WTC11 (cell line): ENCODE data around the gene MICAL3. TPM values are rescaled to one million over a fixed set of nuclear protein-coding genes. Genes with fewer than 3 reads are reported as not detected.

ENCODE experiments used
- ATAC-seq: fragments of 200-7000 bp; cut with Tn5 transposase; 2 replicates; pipeline ENCODE4 v1.10.0; 2021; ENCODE audit warnings: mild to moderate bottlenecking, moderate library complexity
- CTCF ChIA-PET: fragments of 300-600 bp; sonication (Branson Sonifier 250); formaldehyde crosslinking; loops from one replicate; lab custom pipeline; 2021; ENCODE audit warnings: antibody characterized with exemption; lab: Charles Lee
- POLR2A ChIA-PET: fragments of 350-600 bp; sonication (Branson Sonifier 250); formaldehyde crosslinking; loops from one replicate; lab custom pipeline; 2021; ENCODE audit warnings: antibody characterized with exemption; lab: Charles Lee
- DNase-seq: peaks from one replicate; pipeline ENCODE4 v3.0.0; 2021; ENCODE audit warnings: low spot score
- H3K27ac Mint-ChIP-seq: 2 replicates; pipeline ENCODE4 v1.8.0; 2021; ENCODE audit warnings: mixed read lengths
- H3K27me3 Mint-ChIP-seq: 2 replicates; pipeline ENCODE4 v1.8.0; 2021; ENCODE audit warnings: low read depth, mild to moderate bottlenecking, moderate library complexity, mixed read lengths
- H3K36me3 Mint-ChIP-seq: 2 replicates; pipeline ENCODE4 v1.8.0; 2021; ENCODE audit warnings: mixed read lengths
- H3K4me1 Mint-ChIP-seq: 2 replicates; pipeline ENCODE4 v1.8.0; 2022; ENCODE audit warnings: mixed read lengths
- H3K4me3 Mint-ChIP-seq: 2 replicates; pipeline ENCODE4 v1.8.0; 2021; ENCODE audit warnings: mild to moderate bottlenecking, moderate library complexity, mixed read lengths
- H3K9me3 Mint-ChIP-seq: 2 replicates; pipeline ENCODE4 v1.8.0; 2021; ENCODE audit warnings: mixed read lengths
- ELF4 ChIP-seq: sonication (generic); formaldehyde crosslinking; IDR thresholded peaks from 2 replicates; pipeline ENCODE4 v1.8.1; 2022; ENCODE audit warnings: low read depth, mild to moderate bottlenecking, moderate library complexity, missing genetic modification reagents
- FOXP1 ChIP-seq: sonication (generic); formaldehyde crosslinking; IDR thresholded peaks from 2 replicates; pipeline ENCODE4 v1.8.0; 2022; ENCODE audit warnings: missing genetic modification reagents, mild to moderate bottlenecking, moderate library complexity, borderline replicate concordance
- GTF2I ChIP-seq: fragments of 250-450 bp; sonication (Bioruptor Pico); conservative IDR thresholded peaks from 2 replicates; pipeline ENCODE4 v1.4.0; 2021; ENCODE audit warnings: mild to moderate bottlenecking
- MXD4 ChIP-seq: fragments of 250-450 bp; sonication (Bioruptor Pico); IDR thresholded peaks from 2 replicates; pipeline ENCODE4 v1.8.0; 2021; ENCODE audit warnings: mild to moderate bottlenecking, moderate library complexity, borderline replicate concordance
- NFATC4 ChIP-seq: fragments of 250-450 bp; sonication (Bioruptor Pico); IDR thresholded peaks from 2 replicates; pipeline ENCODE4 v1.9.0; 2021; ENCODE audit warnings: mild to moderate bottlenecking
- NFE2L1 ChIP-seq: sonication (generic); formaldehyde crosslinking; IDR thresholded peaks from 2 replicates; pipeline ENCODE4 v1.8.1; 2023; ENCODE audit warnings: missing genetic modification reagents
- NR3C1 ChIP-seq: sonication (generic); formaldehyde crosslinking; conservative IDR thresholded peaks from 2 replicates; pipeline ENCODE4 v1.8.1; 2023; ENCODE audit warnings: low read depth, mild to moderate bottlenecking, missing genetic modification reagents
- PRRX2 ChIP-seq: fragments of 250-450 bp; sonication (Bioruptor Pico); IDR thresholded peaks from 2 replicates; pipeline ENCODE4 v1.8.0; 2021; ENCODE audit warnings: mild to moderate bottlenecking
- RELA ChIP-seq: sonication (generic); formaldehyde crosslinking; IDR thresholded peaks from 2 replicates; pipeline ENCODE4 v1.8.1; 2022; ENCODE audit warnings: missing genetic modification reagents, mild to moderate bottlenecking, borderline replicate concordance
- SMAD3 ChIP-seq: sonication (generic); formaldehyde crosslinking; IDR thresholded peaks from 2 replicates; pipeline ENCODE4 v1.8.0; 2022; ENCODE audit warnings: missing genetic modification reagents, mild to moderate bottlenecking, borderline replicate concordance
- SMAD4 ChIP-seq: sonication (generic); formaldehyde crosslinking; IDR thresholded peaks from 2 replicates; pipeline ENCODE4 v1.8.0; 2022; ENCODE audit warnings: mild to moderate bottlenecking, missing genetic modification reagents
- STAT6 ChIP-seq: sonication (generic); formaldehyde crosslinking; conservative IDR thresholded peaks from 2 replicates; pipeline ENCODE4 v1.8.1; 2023; ENCODE audit warnings: mild to moderate bottlenecking, low read depth, missing genetic modification reagents, moderate library complexity
- TEAD4 ChIP-seq: sonication (generic); formaldehyde crosslinking; IDR thresholded peaks from 2 replicates; pipeline ENCODE4 v1.8.0; 2022; ENCODE audit warnings: mild to moderate bottlenecking, missing genetic modification reagents
- TP53 ChIP-seq: sonication (generic); formaldehyde crosslinking; IDR thresholded peaks from 2 replicates; pipeline ENCODE4 v1.8.1; 2023; ENCODE audit warnings: mild to moderate bottlenecking, missing genetic modification reagents
- ZBTB21 ChIP-seq: sonication (generic); formaldehyde crosslinking; IDR thresholded peaks from 2 replicates; pipeline ENCODE4 v1.8.1; 2023; ENCODE audit warnings: mild to moderate bottlenecking, missing genetic modification reagents, borderline replicate concordance
- ZNF138 ChIP-seq: sonication (generic); formaldehyde crosslinking; conservative IDR thresholded peaks from 2 replicates; pipeline ENCODE4 v1.8.1; 2022; ENCODE audit warnings: mild to moderate bottlenecking, moderate library complexity, missing genetic modification reagents
- ZNF232 ChIP-seq: sonication (generic); formaldehyde crosslinking; IDR thresholded peaks from 2 replicates; pipeline ENCODE4 v1.8.0; 2022; ENCODE audit warnings: mild to moderate bottlenecking, missing genetic modification reagents
- ZNF317 ChIP-seq: sonication (generic); formaldehyde crosslinking; IDR thresholded peaks from 2 replicates; pipeline ENCODE4 v1.8.1; 2023; ENCODE audit warnings: low read depth, mild to moderate bottlenecking, moderate library complexity, missing genetic modification reagents, borderline replicate concordance
- ZNF423 ChIP-seq: fragments of 250-450 bp; sonication (Bioruptor Pico); IDR thresholded peaks from 2 replicates; pipeline ENCODE4 v2.1.2; 2022; ENCODE audit warnings: mild to moderate bottlenecking, moderate library complexity
- ZNF671 ChIP-seq: fragments of 250-450 bp; sonication (Bioruptor Pico); IDR thresholded peaks from 2 replicates; pipeline ENCODE4 v1.8.0; 2021; ENCODE audit warnings: mild to moderate bottlenecking
- total RNA-seq: library from RNA; stranded (reverse); gene quantifications from 3 replicates; pipeline ENCODE4 v1.2.3, GENCODE V29; 2021
- TF ChIP-seq, protein P1 (sequence below): sonication (generic); formaldehyde crosslinking; IDR thresholded peaks from 2 replicates; pipeline ENCODE4 v1.8.0; 2023; ENCODE audit warnings: missing genetic modification reagents
- TF ChIP-seq, protein P2 (sequence below): sonication (generic); formaldehyde crosslinking; IDR thresholded peaks from 2 replicates; pipeline ENCODE4 v1.8.0; 2022; ENCODE audit warnings: missing genetic modification reagents
- TF ChIP-seq, protein P3 (sequence below): sonication (generic); formaldehyde crosslinking; IDR thresholded peaks from 2 replicates; pipeline ENCODE4 v1.8.1; 2022; ENCODE audit warnings: mild to moderate bottlenecking, missing genetic modification reagents, moderate library complexity, borderline replicate concordance
- TF ChIP-seq, protein P4 (sequence below): fragments of 250-450 bp; sonication (Bioruptor Pico); IDR thresholded peaks from 2 replicates; pipeline ENCODE4 v1.9.0; 2021; ENCODE audit warnings: moderate library complexity, mild to moderate bottlenecking, inconsistent platforms, borderline replicate concordance
- TF ChIP-seq, protein P5 (sequence below): sonication (generic); formaldehyde crosslinking; IDR thresholded peaks from 2 replicates; pipeline ENCODE4 v1.8.0; 2022; ENCODE audit warnings: mild to moderate bottlenecking, missing genetic modification reagents

Gene MICAL3
- total RNA-seq, 1 experiment from 2014 or later = 41.2 TPM

GRCh38 chr22:17898375-17898774 lies 126.0 kb downstream of the MICAL3 start:
- no peak overlapping the region for H3K27ac Mint-ChIP-seq
- no peak overlapping the region for H3K4me3 Mint-ChIP-seq
- CTCF ChIA-PET = no interaction called here

DNA sequence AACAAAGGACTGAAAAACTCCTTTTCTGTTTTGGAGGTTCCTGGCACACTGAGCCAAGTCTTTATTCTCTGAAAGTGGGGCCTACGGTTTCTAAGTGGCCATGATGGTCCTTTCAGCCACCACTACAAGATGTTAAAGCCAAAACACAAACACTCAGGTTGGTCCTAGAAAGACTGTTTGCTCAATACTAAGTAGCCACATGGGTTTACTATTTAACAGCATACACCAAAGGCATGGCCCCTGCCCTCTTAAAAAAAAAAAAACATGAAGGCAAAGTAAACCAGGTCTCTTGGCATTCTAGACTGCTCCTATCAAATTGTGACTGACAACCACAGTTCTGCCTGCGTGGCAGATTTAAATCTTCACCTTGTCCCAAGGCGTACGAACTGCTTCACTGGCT lies 126.5 kb downstream of the MICAL3 start:
- Mint-ChIP-seq H3K9me3 (no peaks in the 10 kb centered on the region), H3K27me3 (no peaks in the 10 kb centered on the region), H3K4me3 (no peak overlapping the region), H3K27ac (no peak overlapping the region), H3K36me3 (peaks cover 23% of the 10 kb centered on the region), H3K4me1 (no peaks in the 10 kb centered on the region)
- CTCF ChIA-PET = interaction anchor here (1.5 kb wide), 1 partner anchor 179 kb away, joined by 24 read pairs; the partner anchor contains the start of gene PEX26
- no peak for TF ChIP-seq GTF2I (CRISPR knock-in tag)
- ATAC-seq = no peak
- DNase-seq = no peak
- POLR2A ChIA-PET = interaction anchor here (0.5 kb wide), 1 partner anchor 187 kb away, joined by 3 read pairs; no protein-coding TSS in a partner anchor

More at GRCh38 chr22:17898375-17898774, 126.0 kb downstream of the MICAL3 start:
- no peak for ATAC-seq
- TF ChIP-seq SMAD3 (CRISPR knock-in tag) (no peak), ZBTB21 (CRISPR knock-in tag) (no peak), TEAD4 (CRISPR knock-in tag) (no peak), MXD4 (no peak), ZNF317 (CRISPR knock-in tag) (no peak), FOXP1 (no peak), SMAD4 (CRISPR knock-in tag) (no peak), NR3C1 (CRISPR knock-in tag) (no peak), ZNF138 (CRISPR knock-in tag) (no peak), ELF4 (CRISPR knock-in tag) (no peak)
- TF ChIP-seq, protein P1, sequence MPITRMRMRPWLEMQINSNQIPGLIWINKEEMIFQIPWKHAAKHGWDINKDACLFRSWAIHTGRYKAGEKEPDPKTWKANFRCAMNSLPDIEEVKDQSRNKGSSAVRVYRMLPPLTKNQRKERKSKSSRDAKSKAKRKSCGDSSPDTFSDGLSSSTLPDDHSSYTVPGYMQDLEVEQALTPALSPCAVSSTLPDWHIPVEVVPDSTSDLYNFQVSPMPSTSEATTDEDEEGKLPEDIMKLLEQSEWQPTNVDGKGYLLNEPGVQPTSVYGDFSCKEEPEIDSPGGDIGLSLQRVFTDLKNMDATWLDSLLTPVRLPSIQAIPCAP (CRISPR knock-in tag) = no peak
- TF ChIP-seq, protein P2, sequence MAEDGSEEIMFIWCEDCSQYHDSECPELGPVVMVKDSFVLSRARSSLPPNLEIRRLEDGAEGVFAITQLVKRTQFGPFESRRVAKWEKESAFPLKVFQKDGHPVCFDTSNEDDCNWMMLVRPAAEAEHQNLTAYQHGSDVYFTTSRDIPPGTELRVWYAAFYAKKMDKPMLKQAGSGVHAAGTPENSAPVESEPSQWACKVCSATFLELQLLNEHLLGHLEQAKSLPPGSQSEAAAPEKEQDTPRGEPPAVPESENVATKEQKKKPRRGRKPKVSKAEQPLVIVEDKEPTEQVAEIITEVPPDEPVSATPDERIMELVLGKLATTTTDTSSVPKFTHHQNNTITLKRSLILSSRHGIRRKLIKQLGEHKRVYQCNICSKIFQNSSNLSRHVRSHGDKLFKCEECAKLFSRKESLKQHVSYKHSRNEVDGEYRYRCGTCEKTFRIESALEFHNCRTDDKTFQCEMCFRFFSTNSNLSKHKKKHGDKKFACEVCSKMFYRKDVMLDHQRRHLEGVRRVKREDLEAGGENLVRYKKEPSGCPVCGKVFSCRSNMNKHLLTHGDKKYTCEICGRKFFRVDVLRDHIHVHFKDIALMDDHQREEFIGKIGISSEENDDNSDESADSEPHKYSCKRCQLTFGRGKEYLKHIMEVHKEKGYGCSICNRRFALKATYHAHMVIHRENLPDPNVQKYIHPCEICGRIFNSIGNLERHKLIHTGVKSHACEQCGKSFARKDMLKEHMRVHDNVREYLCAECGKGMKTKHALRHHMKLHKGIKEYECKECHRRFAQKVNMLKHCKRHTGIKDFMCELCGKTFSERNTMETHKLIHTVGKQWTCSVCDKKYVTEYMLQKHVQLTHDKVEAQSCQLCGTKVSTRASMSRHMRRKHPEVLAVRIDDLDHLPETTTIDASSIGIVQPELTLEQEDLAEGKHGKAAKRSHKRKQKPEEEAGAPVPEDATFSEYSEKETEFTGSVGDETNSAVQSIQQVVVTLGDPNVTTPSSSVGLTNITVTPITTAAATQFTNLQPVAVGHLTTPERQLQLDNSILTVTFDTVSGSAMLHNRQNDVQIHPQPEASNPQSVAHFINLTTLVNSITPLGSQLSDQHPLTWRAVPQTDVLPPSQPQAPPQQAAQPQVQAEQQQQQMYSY (CRISPR knock-in tag) = no peak
- TF ChIP-seq, all 79 proteins: peak for 0
- Mint-ChIP-seq H3K4me1 (peaks cover under 1% of the 10 kb centered on the region; the same call in 1 of the 2 replicates), H3K36me3 (peaks cover 21% of the 10 kb centered on the region), H3K27me3 (no peaks in the 10 kb centered on the region), H3K9me3 (no peaks in the 10 kb centered on the region)
- no peak for DNase-seq
- POLR2A ChIA-PET = interaction anchor here (0.5 kb wide), 1 partner anchor 187 kb away, joined by 3 read pairs; no protein-coding TSS in a partner anchor

DNA sequence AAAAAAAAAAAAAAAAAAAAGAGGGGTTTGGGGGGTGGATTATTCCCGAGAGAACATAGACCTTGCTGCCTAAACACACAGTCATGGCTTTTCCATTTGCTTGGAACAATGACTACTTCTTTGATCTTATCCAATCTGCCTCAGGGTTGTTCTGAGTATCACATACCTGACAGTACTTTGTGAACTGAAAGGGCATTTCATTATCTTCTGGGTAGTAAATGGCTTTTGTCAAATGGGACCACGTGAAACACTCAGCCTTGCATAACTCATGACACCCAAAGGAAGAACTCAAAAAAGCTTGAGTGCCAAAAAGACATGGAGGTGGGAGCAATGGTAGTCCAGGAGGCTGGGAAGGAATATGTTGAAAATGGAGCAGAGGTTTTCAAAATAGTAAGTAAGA lies 126.9 kb downstream of the MICAL3 start:
- ChIA-PET CTCF (interaction anchor here (0.6 to 1.5 kb wide), 6 partner anchors 9 to 179 kb away, joined by 3 to 24 read pairs (median 4); partner anchors contain the start of gene PEX26), POLR2A (no interaction called here)
- H3K9me3 Mint-ChIP-seq = no peaks in the 10 kb centered on the region
- no peak overlapping the region for H3K4me3 Mint-ChIP-seq
- H3K27ac Mint-ChIP-seq = peak overlapping the region; percentile 38
- ATAC-seq = no peak
- H3K4me1 Mint-ChIP-seq = no peaks in the 10 kb centered on the region
- no peak for DNase-seq
- peaks cover 23% of the 10 kb centered on the region for H3K36me3 Mint-ChIP-seq
- H3K27me3 Mint-ChIP-seq = no peaks in the 10 kb centered on the region
- TF ChIP-seq, protein P3, sequence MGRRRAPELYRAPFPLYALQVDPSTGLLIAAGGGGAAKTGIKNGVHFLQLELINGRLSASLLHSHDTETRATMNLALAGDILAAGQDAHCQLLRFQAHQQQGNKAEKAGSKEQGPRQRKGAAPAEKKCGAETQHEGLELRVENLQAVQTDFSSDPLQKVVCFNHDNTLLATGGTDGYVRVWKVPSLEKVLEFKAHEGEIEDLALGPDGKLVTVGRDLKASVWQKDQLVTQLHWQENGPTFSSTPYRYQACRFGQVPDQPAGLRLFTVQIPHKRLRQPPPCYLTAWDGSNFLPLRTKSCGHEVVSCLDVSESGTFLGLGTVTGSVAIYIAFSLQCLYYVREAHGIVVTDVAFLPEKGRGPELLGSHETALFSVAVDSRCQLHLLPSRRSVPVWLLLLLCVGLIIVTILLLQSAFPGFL (CRISPR knock-in tag) = no peak
- TF ChIP-seq NFATC4 (CRISPR knock-in tag) (no peak), STAT6 (CRISPR knock-in tag) (no peak), TP53 (CRISPR knock-in tag) (no peak), PRRX2 (no peak), ZNF423 (no peak), RELA (CRISPR knock-in tag) (no peak), NFE2L1 (CRISPR knock-in tag) (no peak), ZNF671 (CRISPR knock-in tag) (no peak), ZNF232 (CRISPR knock-in tag) (no peak)
- TF ChIP-seq, protein P4, sequence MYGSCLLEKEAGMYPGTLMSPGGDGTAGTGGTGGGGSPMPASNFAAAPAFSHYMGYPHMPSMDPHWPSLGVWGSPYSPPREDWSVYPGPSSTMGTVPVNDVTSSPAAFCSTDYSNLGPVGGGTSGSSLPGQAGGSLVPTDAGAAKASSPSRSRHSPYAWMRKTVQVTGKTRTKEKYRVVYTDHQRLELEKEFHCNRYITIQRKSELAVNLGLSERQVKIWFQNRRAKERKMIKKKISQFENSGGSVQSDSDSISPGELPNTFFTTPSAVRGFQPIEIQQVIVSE = no peak
- TF ChIP-seq, protein P5, sequence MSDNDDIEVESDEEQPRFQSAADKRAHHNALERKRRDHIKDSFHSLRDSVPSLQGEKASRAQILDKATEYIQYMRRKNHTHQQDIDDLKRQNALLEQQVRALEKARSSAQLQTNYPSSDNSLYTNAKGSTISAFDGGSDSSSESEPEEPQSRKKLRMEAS (CRISPR knock-in tag) = no peak
